Stomach (tissue), 9 donors: ENCODE results near the gene SLC29A1. TPM values are rescaled to one million over a fixed set of nuclear protein-coding genes. Genes with fewer than 3 reads are reported as not detected.

Source experiments
- DNase-seq, 2 donors: peaks; one replicate each; pipeline versions ENCODE4 v3.0.0 to v3.0.0-alpha.2; 2013 to 2019
- H3K27ac ChIP-seq, 5 donors: fragments of 200-600 bp in 4 of 5; sonication (generic) in 4 of 5; one replicate each; pipeline ENCODE4 v1.5.1; 2013 to 2019; ENCODE audit warnings: mild to moderate bottlenecking in 1 of 5, moderate library complexity in 1 of 5
- H3K27me3 ChIP-seq, 3 donors: fragments of 200-600 bp; sonication (generic); one replicate each; pipeline ENCODE4 v1.5.1; 2017 to 2019; ENCODE audit warnings: mixed run types in 1 of 3
- H3K36me3 ChIP-seq, 4 donors: fragments of 200-600 bp; sonication (generic); 1 replicate in 3 of 4; 2 replicates in 1 of 4; pipeline ENCODE4 v1.5.1; 2016 to 2019
- H3K4me1 ChIP-seq, 4 donors: fragments of 200-600 bp; sonication (generic); one replicate each; pipeline ENCODE4 v1.5.1; 2016 to 2019
- H3K4me3 ChIP-seq, 4 donors: fragments of 200-600 bp; sonication (generic) in 3 of 4; one replicate each; pipeline ENCODE4 v1.5.1; 2016 to 2019; ENCODE audit warnings: mild to moderate bottlenecking in 1 of 4
- H3K9me3 ChIP-seq, 4 donors: fragments of 200-600 bp; sonication (generic); one replicate each; pipeline ENCODE4 v1.5.1; 2016 to 2019
- EP300 ChIP-seq: sonication (generic); formaldehyde crosslinking; IDR thresholded peaks from one replicate; pipeline ENCODE4 v1.6.1; 2017; ENCODE audit warnings: antibody characterized with exemption
- POLR2A ChIP-seq, 4 donors: fragments of 450-650 bp; IDR thresholded peaks; one replicate each; pipeline ENCODE4 v1.6.1; 2016; ENCODE audit warnings: antibody characterized with exemption in 4 of 4, control low read depth in 2 of 4, mild to moderate bottlenecking in 1 of 4, moderate library complexity in 1 of 4
- POLR2AphosphoS5 ChIP-seq, 3 donors: sonication (generic); formaldehyde crosslinking; IDR thresholded peaks; one replicate each; pipeline ENCODE4 v1.6.1; 2016; ENCODE audit warnings: antibody characterized with exemption in 3 of 3
- WGBS, 5 donors: extraction: QIAGEN DNeasy Blood & Tissue Kit in 3 of 5; methylation state at CpG; one replicate each; pipeline versions ENCODE4 v1.1.5 to v1.1.7; 2013 to 2018; 5-methylcytosine and 5-hydroxymethylcytosine counted together
- intact Hi-C: fragments of 100-400 bp; cut with DNase I; formaldehyde crosslinking; loops from one replicate; pipeline ENCODE4 v1.15.1; 2023; ENCODE audit warnings: low total_unique reads
- polyA plus RNA-seq, 3 donors: library from polyadenylated mRNA; stranded (reverse); fragments of 200-250 nt; gene quantifications; one replicate each; pipeline ENCODE4 v1.2.3, GENCODE V29; 2013
- total RNA-seq, 5 donors: library from RNA; depleted of rRNA; stranded (reverse); fragments of >200 nt; gene quantifications; one replicate each; pipeline versions ENCODE4 v1.1.0 to v1.2.3, GENCODE V29; 2014 to 2016
- TF ChIP-seq, protein P1 (sequence below), 7 experiments: fragments of 450-650 bp in 4 of 7; fragments of 200-600 bp in 3 of 7; sonication (generic) in 3 of 7; IDR thresholded peaks; one replicate each; pipeline ENCODE4 v1.5.1; 2016 to 2019; ENCODE audit warnings: antibody characterized with exemption in 7 of 7, control low read depth in 2 of 7, mild to moderate bottlenecking in 1 of 7
- donor health status: healthy with polysubstance abuse.
- donor health status: Bipolar disorder and iron deficiency.
- donor health status: healthy.

SLC29A1 gene
- total and polyA plus RNA-seq, 8 donors = 22.6 to 217 (median 36.2) TPM

DNA sequence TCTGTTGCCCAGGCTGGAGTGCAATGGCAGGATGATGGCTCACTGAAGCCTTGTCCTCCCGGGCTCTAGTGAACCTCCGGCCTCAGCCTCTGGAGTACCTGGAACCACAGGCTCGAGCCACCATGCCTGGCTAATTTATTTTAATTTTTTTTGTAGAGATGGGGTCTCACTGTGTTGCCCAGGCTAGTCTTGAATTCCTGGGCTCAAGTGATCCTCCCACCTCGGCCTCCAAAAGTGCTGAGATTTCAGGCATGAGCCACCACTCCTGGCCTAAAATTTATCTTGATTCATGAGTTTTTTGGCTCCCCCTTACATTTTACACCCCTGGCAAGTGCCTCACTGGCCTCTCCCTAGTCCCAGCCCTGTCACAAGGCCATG, 2.5 kb upstream of the SLC29A1 start:
- intact Hi-C loops = no loop called here
- peak overlapping the region; percentile 92 to 99 (median 95) for H3K27ac ChIP-seq

DNA sequence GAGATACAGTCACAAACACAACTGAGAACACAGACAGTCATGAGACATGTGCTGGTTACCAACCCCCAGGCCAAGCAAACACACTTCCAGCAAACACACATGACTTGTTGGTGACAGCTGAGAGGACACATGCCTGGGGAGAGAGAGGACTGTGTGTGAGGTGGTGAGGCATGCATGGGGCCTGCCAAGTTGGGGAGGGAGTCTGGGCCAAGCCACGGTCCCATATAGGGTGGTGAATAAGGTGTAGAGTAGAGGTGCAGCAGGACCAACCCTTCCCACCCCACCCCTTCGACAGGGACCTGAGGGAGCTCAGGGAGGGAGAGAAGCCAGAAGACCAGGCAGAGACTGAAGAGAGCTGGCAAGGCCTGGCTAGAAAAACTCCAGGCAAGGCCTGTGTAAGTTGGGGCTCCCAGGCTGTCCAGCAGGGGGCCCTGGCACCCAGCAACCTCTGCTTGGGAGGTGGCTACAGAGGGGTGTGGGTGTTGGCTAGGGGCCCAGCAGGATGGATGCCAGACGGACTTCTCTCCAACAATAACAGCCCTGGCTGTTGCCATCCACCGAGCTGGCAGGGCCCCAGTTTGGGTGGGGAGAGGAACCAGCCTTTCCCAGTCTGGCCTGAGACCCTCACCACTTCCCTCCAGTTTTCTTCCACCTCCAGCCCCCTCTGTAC, 2.0 kb upstream of the SLC29A1 start:
- H3K4me1 ChIP-seq = peaks cover 92 to 99% (median 95%) of the 10 kb centered on the region in 4 donors
- peak overlapping the region; percentile 92 to 99 (median 95) for H3K27ac ChIP-seq
- peak; percentile 96 to 97 for DNase-seq
- peak; percentile 60 for TF ChIP-seq EP300
- TF ChIP-seq, protein P1, sequence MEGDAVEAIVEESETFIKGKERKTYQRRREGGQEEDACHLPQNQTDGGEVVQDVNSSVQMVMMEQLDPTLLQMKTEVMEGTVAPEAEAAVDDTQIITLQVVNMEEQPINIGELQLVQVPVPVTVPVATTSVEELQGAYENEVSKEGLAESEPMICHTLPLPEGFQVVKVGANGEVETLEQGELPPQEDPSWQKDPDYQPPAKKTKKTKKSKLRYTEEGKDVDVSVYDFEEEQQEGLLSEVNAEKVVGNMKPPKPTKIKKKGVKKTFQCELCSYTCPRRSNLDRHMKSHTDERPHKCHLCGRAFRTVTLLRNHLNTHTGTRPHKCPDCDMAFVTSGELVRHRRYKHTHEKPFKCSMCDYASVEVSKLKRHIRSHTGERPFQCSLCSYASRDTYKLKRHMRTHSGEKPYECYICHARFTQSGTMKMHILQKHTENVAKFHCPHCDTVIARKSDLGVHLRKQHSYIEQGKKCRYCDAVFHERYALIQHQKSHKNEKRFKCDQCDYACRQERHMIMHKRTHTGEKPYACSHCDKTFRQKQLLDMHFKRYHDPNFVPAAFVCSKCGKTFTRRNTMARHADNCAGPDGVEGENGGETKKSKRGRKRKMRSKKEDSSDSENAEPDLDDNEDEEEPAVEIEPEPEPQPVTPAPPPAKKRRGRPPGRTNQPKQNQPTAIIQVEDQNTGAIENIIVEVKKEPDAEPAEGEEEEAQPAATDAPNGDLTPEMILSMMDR (IDR thresholded peaks at IDR 0.05) = peak in 5 of 7 experiments; percentile 73 to 88 (median 77)
- TF ChIP-seq POLR2AphosphoS5 (IDR thresholded peaks at IDR 0.05) = peak; percentile 74 to 91 (median 80)
- TF ChIP-seq POLR2A (IDR thresholded peaks at IDR 0.05) = no peak
- H3K9me3 ChIP-seq = no peaks in the 10 kb centered on the region
- intact Hi-C loops = no loop called here
- 9 to 22% (median 11%) methylated on average over 3 to 4 of the region's 4 CpGs for WGBS, 5 donors
- peak overlapping the region; percentile 52 to 86 (median 68) for H3K4me3 ChIP-seq
- H3K27me3 ChIP-seq = no peaks in the 10 kb centered on the region
- H3K36me3 ChIP-seq = no peaks in the 10 kb centered on the region

More for the DNA sequence above, 2.5 kb upstream of the SLC29A1 start:
- no peaks in the 10 kb centered on the region for H3K36me3 ChIP-seq
- TF ChIP-seq POLR2A (IDR thresholded peaks at IDR 0.05) (no peak), POLR2AphosphoS5 (IDR thresholded peaks at IDR 0.05) (no peak), EP300 (no peak)
- TF ChIP-seq, protein P1 (IDR thresholded peaks at IDR 0.05) = no peak
- peak overlapping the region in 1 of 4 donors; percentile 86 for H3K4me3 ChIP-seq
- H3K4me1 ChIP-seq = peaks cover 90 to 99% (median 95%) of the 10 kb centered on the region in 4 donors
- no peak for DNase-seq
- WGBS, 5 donors = 69 to 81% (median 71%) methylated on average over 4 of the region's 4 CpGs
- H3K9me3 ChIP-seq = no peaks in the 10 kb centered on the region
- H3K27me3 ChIP-seq = no peaks in the 10 kb centered on the region

DNA sequence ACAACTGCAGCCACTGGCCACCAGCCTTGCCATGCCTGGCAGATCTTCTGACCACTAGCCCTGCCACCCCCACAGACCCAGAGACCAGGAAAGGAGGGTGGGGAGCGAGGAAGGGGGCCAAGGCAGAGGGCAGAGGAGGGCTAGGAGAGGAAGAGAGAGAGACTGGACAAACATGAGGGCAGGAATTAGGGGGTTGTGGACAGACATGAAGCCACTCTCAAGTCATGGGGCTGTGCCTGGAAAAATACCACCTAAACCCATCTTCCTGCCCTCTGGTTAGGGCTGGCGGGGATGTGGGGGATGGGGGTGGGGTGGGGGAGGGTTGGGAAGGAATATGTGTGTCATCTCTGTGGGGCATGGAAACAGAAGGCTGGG, 1.4 kb upstream of the SLC29A1 start:
- no peaks in the 10 kb centered on the region for H3K36me3 ChIP-seq
- H3K27me3 ChIP-seq = no peaks in the 10 kb centered on the region
- peaks cover 92 to 99% (median 95%) of the 10 kb centered on the region in 4 donors for H3K4me1 ChIP-seq
- no peaks in the 10 kb centered on the region for H3K9me3 ChIP-seq
- peak overlapping the region; percentile 52 to 86 (median 68) for H3K4me3 ChIP-seq
- 28 to 42% (median 32%) methylated on average over 2 of the region's 2 CpGs for WGBS, 5 donors
- peak overlapping the region; percentile 92 to 99 (median 95) for H3K27ac ChIP-seq
- TF ChIP-seq POLR2AphosphoS5 (IDR thresholded peaks at IDR 0.05) (no peak), POLR2A (IDR thresholded peaks at IDR 0.05) (no peak), EP300 (no peak)
- TF ChIP-seq, protein P1 (IDR thresholded peaks at IDR 0.05) = no peak
- intact Hi-C loops = no loop called here
- DNase-seq = no peak

DNA sequence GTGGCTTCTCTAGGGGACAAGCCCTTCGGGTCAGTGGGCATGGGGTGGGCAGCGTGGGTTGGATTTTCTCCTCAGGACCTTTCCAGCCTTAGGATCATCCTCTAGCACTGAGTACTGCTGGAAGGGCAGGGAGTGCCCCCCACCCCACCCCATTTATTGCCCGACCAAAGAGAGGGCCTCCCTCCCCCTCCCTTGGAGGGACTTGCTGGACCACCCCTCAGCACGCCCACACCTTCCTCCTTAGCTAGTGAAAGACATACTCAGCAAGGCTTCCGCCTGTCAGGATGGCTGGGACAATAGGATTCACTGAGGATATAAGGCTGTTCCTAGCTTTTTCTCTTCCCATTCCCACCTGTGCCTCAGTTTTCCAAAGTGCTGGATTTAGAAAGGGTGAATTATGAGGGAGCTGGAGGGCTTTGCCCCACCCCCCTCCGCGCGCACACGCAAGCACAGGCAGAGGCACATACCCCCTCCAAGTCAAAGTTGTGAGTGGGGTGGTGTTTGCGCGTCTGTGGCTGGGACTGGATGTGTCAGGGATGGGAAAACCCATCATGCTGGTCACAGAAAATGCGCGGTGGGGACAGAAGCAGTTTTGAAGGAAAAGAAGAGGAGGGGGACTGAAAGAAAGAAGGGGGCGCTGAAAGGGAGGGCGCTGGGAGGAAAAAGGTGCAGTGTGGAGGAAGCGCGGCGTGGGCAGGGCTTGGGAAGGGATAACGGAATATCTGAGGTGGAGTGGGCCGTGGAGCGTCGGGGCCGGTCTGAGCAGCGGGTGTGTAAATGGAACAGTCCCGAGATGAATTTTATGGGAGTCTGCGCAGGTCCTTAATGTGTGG, 693 bp upstream of the SLC29A1 start:
- Histone ChIP-seq H3K4me3 (peak overlapping the region; percentile 52 to 86 (median 68)), H3K4me1 (peaks cover 89 to 99% (median 94%) of the 10 kb centered on the region in 4 donors), H3K27me3 (no peaks in the 10 kb centered on the region), H3K27ac (peak overlapping the region; percentile 92 to 99 (median 95)), H3K9me3 (no peaks in the 10 kb centered on the region), H3K36me3 (peaks cover 0 to 3% (median 0%) of the 10 kb centered on the region in 4 donors)
- TF ChIP-seq, protein P1 (IDR thresholded peaks at IDR 0.05) = no peak
- no peak for TF ChIP-seq EP300
- TF ChIP-seq POLR2AphosphoS5 (IDR thresholded peaks at IDR 0.05) = no peak
- no peak for TF ChIP-seq POLR2A (IDR thresholded peaks at IDR 0.05)
- intact Hi-C loops = no loop called here
- DNase-seq = no peak
- WGBS, 5 donors = 21 to 31% (median 27%) methylated on average over 25 to 26 of the region's 26 CpGs
